Spleen (tissue), 11 donors: ENCODE data around the gene HPCAL1. TPM values are rescaled to one million over a fixed set of nuclear protein-coding genes. Genes with fewer than 3 reads are reported as not detected.

Experiments
- DNase-seq: peaks from one replicate; pipeline ENCODE4 v3.0.0-alpha.2; 2020
- H3K27ac ChIP-seq, 8 donors: fragments of 200-600 bp; sonication (generic) in 7 of 8; 1 replicate in 4 of 8; 2 replicates in 4 of 8; pipeline versions ENCODE4 v1.5.0 to v1.8.0; 2016 to 2021; ENCODE audit warnings: inconsistent platforms in 4 of 8, mild to moderate bottlenecking in 4 of 8, moderate library complexity in 1 of 8
- H3K27me3 ChIP-seq, 7 donors: fragments of 200-600 bp; sonication (generic) in 6 of 7; replicated peaks in 1 of 7; 1 replicate in 4 of 7; 2 replicates in 3 of 7; pipeline versions ENCODE4 v1.5.0 to v1.8.0; 2016 to 2021; ENCODE audit warnings: inconsistent platforms in 3 of 7, mild to moderate bottlenecking in 1 of 7
- H3K36me3 ChIP-seq, 6 donors: fragments of 200-600 bp; sonication (generic) in 5 of 6; 1 replicate in 4 of 6; 2 replicates in 2 of 6; pipeline versions ENCODE4 v1.5.0 to v1.8.0; 2016 to 2021; ENCODE audit warnings: inconsistent platforms in 2 of 6
- H3K4me1 ChIP-seq, 6 donors: fragments of 200-600 bp; sonication (generic) in 5 of 6; 1 replicate in 3 of 6; 2 replicates in 3 of 6; pipeline versions ENCODE4 v1.5.0 to v1.8.0; 2016 to 2021; ENCODE audit warnings: inconsistent platforms in 3 of 6
- H3K4me3 ChIP-seq, 8 donors: fragments of 200-600 bp; sonication (generic) in 7 of 8; 1 replicate in 4 of 8; 2 replicates in 4 of 8; pipeline versions ENCODE4 v1.5.0 to v1.8.0; 2016 to 2021; ENCODE audit warnings: inconsistent platforms in 4 of 8, mild to moderate bottlenecking in 4 of 8, moderate library complexity in 2 of 8
- H3K9me3 ChIP-seq, 8 donors: fragments of 200-600 bp; sonication (generic) in 7 of 8; 1 replicate in 4 of 8; 2 replicates in 4 of 8; pipeline versions ENCODE4 v1.5.0 to v1.8.0; 2016 to 2021; ENCODE audit warnings: inconsistent platforms in 4 of 8
- POLR2A ChIP-seq, 3 donors: fragments of 450-650 bp; IDR thresholded peaks; one replicate each; pipeline ENCODE4 v1.5.1; 2017; ENCODE audit warnings: antibody characterized with exemption in 3 of 3, mild to moderate bottlenecking in 1 of 3
- POLR2AphosphoS5 ChIP-seq, 3 donors: sonication (generic); formaldehyde crosslinking; IDR thresholded peaks; one replicate each; pipeline ENCODE4 v1.5.1; 2017; ENCODE audit warnings: antibody characterized with exemption in 3 of 3
- WGBS, 5 donors: extraction: QIAGEN DNeasy Blood & Tissue Kit in 3 of 5; methylation state at CpG; one replicate each; pipeline versions ENCODE4 v1.1.5 to v1.1.7; 2013 to 2018; 5-methylcytosine and 5-hydroxymethylcytosine counted together
- intact Hi-C: fragments of 100-400 bp; cut with DNase I; formaldehyde crosslinking; loops from one replicate; pipeline ENCODE4 v1.15.0; 2023; ENCODE audit warnings: low total_unique reads
- polyA plus RNA-seq, 3 donors: library from polyadenylated mRNA; stranded (reverse); fragments of 200-250 nt; gene quantifications; one replicate each; pipeline ENCODE4 v1.2.1, GENCODE V29; 2013
- total RNA-seq, 7 donors: library from RNA; depleted of rRNA in 3 of 7; stranded (reverse); fragments of >200 nt in 3 of 7; fragmentation: NEBNext Ultra II Directional in 4 of 7; extraction: Animal tissue kit (Norgen Biotek cat#: 25700) in 4 of 7; gene quantifications; one replicate each; pipeline versions ENCODE4 v1.1.0 to v1.2.1, GENCODE V29; 2016 to 2021
- TF ChIP-seq, protein P1 (sequence below), 11 experiments: fragments of 200-600 bp in 7 of 11; fragments of 450-650 bp in 4 of 11; sonication (generic) in 4 of 11; IDR thresholded peaks in 8 of 11; conservative IDR thresholded peaks in 3 of 11; 1 replicate in 7 of 11; 2 replicates in 4 of 11; pipeline versions ENCODE4 v1.4.0 to v1.8.0; 2016 to 2021; ENCODE audit warnings: antibody characterized with exemption in 11 of 11, inconsistent platforms in 4 of 11, mild to moderate bottlenecking in 1 of 11
- donor health status: healthy with polysubstance abuse.
- donor health status: DM: no; HTN: no; CAD: no; lungs with moderate emphysema.
- donor health status: DM: no; HTN: no; CAD: no.
- donor health status: Bipolar disorder and iron deficiency.
- donor health status: healthy.
- donor health status: DM: no; HTN: no; CAD: no.
- donor health status: DM: yes; HTN: yes; CAD: no.

Gene HPCAL1
- total and polyA plus RNA-seq, 10 donors: 41.9 to 80.6 (median 57.7) TPM

DNA sequence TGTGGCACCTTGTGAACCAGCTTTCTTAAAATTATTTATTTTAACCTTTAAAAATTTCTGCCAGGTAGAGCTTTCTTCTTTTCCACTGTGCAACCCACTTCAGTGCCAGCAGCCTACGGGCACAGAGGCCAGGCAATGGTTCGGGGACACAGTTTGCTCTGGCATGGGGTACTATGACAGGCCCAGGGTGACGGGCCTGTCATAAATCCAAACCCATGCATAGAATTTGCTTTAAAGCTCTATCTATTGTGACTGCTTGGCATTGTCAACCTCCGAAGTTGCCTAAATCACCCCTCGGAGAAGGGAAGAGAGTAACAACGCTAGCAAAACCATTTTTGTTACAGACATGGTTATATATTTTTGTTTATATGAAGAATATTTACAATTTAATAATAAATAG lies 143.9 kb downstream of the HPCAL1 start:
- TF ChIP-seq, protein P1, sequence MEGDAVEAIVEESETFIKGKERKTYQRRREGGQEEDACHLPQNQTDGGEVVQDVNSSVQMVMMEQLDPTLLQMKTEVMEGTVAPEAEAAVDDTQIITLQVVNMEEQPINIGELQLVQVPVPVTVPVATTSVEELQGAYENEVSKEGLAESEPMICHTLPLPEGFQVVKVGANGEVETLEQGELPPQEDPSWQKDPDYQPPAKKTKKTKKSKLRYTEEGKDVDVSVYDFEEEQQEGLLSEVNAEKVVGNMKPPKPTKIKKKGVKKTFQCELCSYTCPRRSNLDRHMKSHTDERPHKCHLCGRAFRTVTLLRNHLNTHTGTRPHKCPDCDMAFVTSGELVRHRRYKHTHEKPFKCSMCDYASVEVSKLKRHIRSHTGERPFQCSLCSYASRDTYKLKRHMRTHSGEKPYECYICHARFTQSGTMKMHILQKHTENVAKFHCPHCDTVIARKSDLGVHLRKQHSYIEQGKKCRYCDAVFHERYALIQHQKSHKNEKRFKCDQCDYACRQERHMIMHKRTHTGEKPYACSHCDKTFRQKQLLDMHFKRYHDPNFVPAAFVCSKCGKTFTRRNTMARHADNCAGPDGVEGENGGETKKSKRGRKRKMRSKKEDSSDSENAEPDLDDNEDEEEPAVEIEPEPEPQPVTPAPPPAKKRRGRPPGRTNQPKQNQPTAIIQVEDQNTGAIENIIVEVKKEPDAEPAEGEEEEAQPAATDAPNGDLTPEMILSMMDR (IDR thresholded peaks at IDR 0.05 in 8 of 11, conservative IDR thresholded peaks at IDR 0.05 in 3 of 11): no peak
- TF ChIP-seq POLR2AphosphoS5 (IDR thresholded peaks at IDR 0.05) (no peak), POLR2A (IDR thresholded peaks at IDR 0.05) (no peak)
- DNase-seq: no peak
- Histone ChIP-seq H3K4me1 (peaks cover 21 to 65% (median 52%) of the 10 kb centered on the region in 6 donors), H3K27ac (peak overlapping the region in 6 of 8 donors; percentile 87 to 95 (median 92)), H3K9me3 (no peaks in the 10 kb centered on the region), H3K27me3 (no peaks in the 10 kb centered on the region), H3K4me3 (peak overlapping the region in 7 of 8 donors; percentile 3 to 74 (median 62)), H3K36me3 (peaks cover 3 to 34% (median 32%) of the 10 kb centered on the region in 6 donors)
- WGBS, 5 donors: 66 to 79% (median 78%) methylated on average over 6 of the region's 6 CpGs
- intact Hi-C loops: no loop called here

DNA sequence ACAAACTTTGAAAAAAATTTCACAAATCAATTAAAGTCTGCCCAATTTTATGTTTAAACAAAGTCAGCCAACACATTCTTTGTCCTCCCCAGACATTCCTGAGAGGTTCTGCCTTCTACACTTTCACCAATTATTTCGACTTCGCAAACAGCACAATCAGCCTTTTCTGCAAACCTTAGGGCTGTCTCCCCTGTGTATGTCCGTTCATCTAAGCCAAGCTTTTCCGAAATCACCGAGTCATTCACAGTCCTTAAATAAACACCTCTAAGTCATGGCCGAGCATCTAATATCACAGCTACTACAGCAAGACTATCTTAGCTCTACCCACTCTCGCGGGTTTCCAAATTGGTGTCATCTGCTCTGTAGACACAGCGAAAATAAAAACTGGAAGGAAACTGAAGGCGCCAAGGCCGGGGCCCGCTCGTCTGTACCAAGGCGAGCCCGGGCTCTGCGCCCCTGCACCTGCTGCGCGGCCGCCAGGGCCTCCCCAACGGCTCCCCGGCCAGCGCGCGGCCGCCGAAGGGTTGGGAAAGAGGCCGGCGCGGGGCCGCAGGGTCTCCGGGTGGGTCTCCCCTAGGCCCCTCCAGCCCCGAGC lies 144.7 kb downstream of the HPCAL1 start:
- Histone ChIP-seq H3K27me3 (no peaks in the 10 kb centered on the region), H3K4me3 (peak overlapping the region; percentile 44 to 74 (median 64)), H3K36me3 (peaks cover 0 to 26% (median 24%) of the 10 kb centered on the region in 6 donors), H3K4me1 (peaks cover 21 to 65% (median 52%) of the 10 kb centered on the region in 6 donors), H3K9me3 (no peaks in the 10 kb centered on the region), H3K27ac (peak overlapping the region; percentile 87 to 96 (median 93))
- TF ChIP-seq, protein P1 (IDR thresholded peaks at IDR 0.05 in 8 of 11, conservative IDR thresholded peaks at IDR 0.05 in 3 of 11): peak in 4 of 11 experiments; percentile 5 to 34 (median 22)
- TF ChIP-seq POLR2A (IDR thresholded peaks at IDR 0.05) (no peak), POLR2AphosphoS5 (IDR thresholded peaks at IDR 0.05) (peak in 1 of 3 donors; percentile 18)
- DNase-seq: no peak
- WGBS, 5 donors: 4 to 5% (median 4%) methylated on average over 25 to 32 of the region's 32 CpGs
- intact Hi-C loops: no loop called here

DNA sequence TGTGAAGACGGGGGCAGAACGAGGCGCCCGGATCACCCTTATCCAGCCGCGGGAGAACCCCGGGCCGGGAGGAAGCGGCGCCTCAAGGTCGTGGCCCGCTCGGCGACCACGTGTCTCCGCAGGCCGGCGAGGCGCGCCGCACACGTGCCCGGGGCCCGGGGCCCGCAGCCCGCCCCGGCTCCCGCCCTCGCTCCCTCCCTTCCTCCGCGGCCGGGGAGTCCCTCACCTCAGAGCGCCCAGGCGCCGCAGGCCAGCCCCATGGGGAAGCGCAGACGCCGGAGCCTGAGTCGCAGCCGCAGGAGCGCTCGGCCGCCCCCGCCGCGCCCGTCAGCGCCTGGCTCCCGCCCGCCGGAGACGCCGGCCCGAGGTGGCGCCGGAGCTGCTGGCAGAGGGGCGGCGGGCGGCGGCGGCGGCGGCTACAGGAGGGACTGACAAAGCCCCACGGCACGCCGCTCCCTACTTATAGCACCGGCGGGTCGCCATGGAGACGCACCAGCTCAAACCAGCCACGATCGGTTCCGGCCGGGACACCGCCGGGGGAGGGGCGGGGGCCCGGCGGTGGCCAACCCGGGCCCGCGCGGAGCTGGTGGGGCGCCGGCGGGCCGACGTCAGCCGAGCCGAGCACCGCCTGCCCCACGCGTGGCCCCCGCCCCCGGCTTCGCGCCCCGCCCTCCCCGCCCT lies 145.3 kb downstream of the HPCAL1 start, which contains the start of gene ODC1:
Gene ODC1, minus strand, starts transcription at position 433 of the 681 bp plus-strand sequence. CDS start 3,295 bp downstream, outside the sequence.
- intact Hi-C loops: no loop called here

More for the DNA sequence above, 145.3 kb downstream of the HPCAL1 start, which contains the start of gene ODC1:
- peak in 2 of 3 donors; percentile 57 to 66 for TF ChIP-seq POLR2AphosphoS5 (IDR thresholded peaks at IDR 0.05)
- peak in 1 of 3 donors; percentile 21 for TF ChIP-seq POLR2A (IDR thresholded peaks at IDR 0.05)
- TF ChIP-seq, protein P1 (IDR thresholded peaks at IDR 0.05 in 8 of 11, conservative IDR thresholded peaks at IDR 0.05 in 3 of 11): peak in 1 of 11 experiments; percentile 1
- peaks cover 21 to 65% (median 52%) of the 10 kb centered on the region in 6 donors for H3K4me1 ChIP-seq
- peak within 1 kb of the TSS; percentile 90 to 96 (median 93) for H3K27ac ChIP-seq
- 0 to 1% (median 0%) methylated on average over 2 to 99 of the region's 99 CpGs for WGBS, 5 donors
- peak; percentile 99 for DNase-seq
- H3K9me3 ChIP-seq: no peaks in the 10 kb centered on the region
- H3K36me3 ChIP-seq: peaks cover 0 to 20% (median 18%) of the 10 kb centered on the region in 6 donors
- H3K4me3 ChIP-seq: peak within 1 kb of the TSS; percentile 61 to 74 (median 64)
- no peaks in the 10 kb centered on the region for H3K27me3 ChIP-seq
